Loucy (cell line): ENCODE data around the gene ADGRD1.

ENCODE experiments used
- CTCF ChIP-seq: fragments of 200-600 bp; sonication (generic); conservative IDR thresholded peaks from 2 replicates; pipeline ENCODE4 v1.5.1; 2014; ENCODE audit warnings: mild to moderate bottlenecking, antibody characterized with exemption, low read length
- EZH2phosphoT487 ChIP-seq: fragments of 200-600 bp; IDR thresholded peaks from 2 replicates; pipeline ENCODE4 v1.6.1; 2018; ENCODE audit warnings: antibody characterized with exemption, mild to moderate bottlenecking, moderate library complexity, borderline replicate concordance

DNA sequence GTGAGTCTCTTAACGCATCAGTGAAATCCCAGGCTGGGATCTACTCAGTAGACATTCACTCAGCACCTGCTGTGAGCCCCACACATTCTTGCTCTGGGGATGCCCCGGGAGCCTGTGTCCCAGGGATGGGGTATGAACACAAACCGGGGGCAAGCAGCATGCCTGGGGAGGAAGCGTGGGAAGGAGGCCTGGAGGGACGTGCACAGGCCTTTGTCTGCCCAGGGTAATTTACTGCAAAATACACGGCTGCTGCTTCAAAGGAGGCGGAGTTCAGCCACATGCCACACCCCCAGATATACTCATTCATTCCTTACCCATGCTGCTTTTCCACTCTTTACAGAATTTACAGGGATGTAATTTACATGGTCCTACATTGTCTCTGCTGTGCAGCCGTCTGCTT, 187.8 kb downstream of the ADGRD1 start:
- TF ChIP-seq CTCF (no peak), EZH2phosphoT487 (no peak)
